HS-5 (cell line): ENCODE measurements around the gene MAST4.

Experiments
- DNase-seq: peaks from one replicate; pipeline ENCODE4 v3.0.0-alpha.2; 2012; ENCODE audit warnings: low read depth

MAST4 gene

GRCh38 chr5:67192719-67193438 lies 596.7 kb downstream of the MAST4 start:
- no peak for DNase-seq

DNA sequence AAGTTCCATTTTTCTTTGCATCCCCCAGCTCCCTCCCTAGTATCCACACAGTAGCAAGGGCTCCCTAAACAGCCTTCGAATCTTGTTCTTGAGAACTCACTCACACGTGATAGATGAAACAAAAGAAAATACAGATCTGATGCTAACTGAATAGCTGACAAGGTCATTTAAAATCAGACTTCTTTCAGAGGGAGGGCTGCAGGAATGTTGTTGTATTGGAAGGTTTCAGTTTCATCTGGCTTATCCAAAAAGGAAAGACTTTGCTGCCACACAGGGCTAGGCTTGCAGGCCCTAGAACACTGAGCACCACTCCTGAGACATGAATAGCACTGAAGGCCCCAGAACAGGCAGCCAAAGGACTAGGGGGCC lies 597.2 kb downstream of the MAST4 start:
- no peak for DNase-seq

DNA sequence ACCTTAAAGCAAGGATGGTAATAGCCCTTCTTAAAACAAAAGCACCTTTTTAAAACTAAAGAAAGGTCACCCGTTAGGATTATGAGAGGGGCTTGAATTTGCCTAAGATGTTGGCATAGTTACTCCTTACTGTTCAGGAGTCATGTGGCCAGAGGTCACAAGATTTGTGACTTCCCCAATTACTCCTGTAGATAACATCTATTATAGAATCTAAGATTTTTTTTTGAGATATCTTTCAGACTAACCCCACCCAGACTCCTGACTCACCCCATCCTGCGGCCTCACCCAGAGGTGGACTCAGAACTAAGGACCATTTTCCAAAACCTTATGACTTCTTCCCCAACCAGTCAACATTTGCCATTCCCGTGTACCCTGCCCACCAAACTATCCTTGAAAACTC lies 598.0 kb downstream of the MAST4 start:
- no peak for DNase-seq

DNA sequence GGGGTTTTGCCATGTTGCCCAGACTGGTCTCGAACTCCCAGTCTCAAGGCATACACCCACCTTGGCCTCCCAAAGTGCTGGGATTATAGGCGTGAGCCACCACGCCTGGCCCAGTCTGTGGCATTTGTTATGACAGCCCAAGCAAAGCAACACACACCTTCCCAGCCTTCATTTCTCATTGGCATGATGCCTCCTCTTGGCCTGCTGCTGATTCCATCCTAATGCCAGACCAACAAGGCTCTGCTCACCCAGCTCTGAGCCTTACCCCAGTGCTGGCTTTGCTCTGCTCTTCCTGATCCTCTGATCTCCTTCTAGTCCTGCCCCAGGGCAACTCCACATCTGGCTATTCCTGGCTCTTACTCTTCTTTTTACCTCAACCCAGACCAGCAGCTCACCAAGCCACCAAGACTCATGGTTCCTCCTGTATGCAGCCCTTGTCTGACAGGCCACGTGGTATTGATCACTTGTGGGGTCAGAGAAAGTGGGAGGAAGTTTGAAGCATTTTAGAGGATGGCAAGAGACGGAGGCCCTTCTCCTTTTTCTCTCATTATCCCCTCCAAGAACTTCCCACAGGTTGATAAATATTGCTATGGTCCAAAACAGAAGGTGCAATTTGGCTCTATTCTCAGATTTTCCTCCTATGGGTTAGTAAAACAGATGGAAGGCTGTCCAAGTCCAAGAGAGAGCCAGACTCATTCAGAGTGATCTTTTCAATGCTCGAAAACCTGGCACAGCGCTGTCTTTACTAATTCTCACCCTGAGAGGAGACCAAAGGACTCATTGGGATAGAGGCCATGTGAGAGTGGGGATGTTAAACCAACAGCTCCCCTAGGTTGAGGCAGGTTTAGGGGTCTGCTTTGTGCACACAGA lies 599.4 kb downstream of the MAST4 start:
- DNase-seq = no peak

DNA sequence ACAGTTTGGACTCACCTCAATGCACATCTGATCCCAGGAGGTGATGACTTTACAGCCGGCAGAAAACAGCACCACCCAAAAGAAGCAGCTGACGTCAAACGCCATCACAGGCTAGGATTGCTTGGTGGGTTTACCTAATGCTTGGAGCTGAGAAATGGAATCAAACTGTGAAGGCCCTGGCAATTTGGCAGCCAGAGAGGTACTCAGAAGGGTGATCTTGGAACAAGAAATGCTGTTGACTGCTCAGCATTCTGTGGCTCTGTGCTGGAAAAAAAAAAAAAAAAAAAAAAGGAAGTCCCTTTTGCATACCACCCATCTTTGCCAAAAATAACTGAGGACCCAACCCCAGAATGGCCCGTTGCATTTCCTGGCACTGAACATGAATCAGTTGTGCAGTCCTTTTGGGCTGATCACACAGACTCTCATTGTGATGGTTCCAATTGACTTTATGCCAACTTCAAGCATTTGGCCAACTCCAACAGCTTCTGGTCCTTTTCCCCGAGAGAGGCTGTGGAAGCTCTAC lies 600.4 kb downstream of the MAST4 start, which contains the start of gene CD180:
Gene CD180, minus strand, starts transcription at position 263 of the 523 bp plus-strand sequence. Its CDS starts 158 bp downstream, at position 105.
- no peak for DNase-seq

- no peak for DNase-seq
Measured at GRCh38 chr5:67197536-67197935, 601.3 kb downstream of the MAST4 start.

- no peak for DNase-seq
Measured at GRCh38 chr5:67198917-67199316, 602.7 kb downstream of the MAST4 start.

GRCh38 chr5:67199859-67200258 lies 603.7 kb downstream of the MAST4 start:
- DNase-seq = no peak

DNA sequence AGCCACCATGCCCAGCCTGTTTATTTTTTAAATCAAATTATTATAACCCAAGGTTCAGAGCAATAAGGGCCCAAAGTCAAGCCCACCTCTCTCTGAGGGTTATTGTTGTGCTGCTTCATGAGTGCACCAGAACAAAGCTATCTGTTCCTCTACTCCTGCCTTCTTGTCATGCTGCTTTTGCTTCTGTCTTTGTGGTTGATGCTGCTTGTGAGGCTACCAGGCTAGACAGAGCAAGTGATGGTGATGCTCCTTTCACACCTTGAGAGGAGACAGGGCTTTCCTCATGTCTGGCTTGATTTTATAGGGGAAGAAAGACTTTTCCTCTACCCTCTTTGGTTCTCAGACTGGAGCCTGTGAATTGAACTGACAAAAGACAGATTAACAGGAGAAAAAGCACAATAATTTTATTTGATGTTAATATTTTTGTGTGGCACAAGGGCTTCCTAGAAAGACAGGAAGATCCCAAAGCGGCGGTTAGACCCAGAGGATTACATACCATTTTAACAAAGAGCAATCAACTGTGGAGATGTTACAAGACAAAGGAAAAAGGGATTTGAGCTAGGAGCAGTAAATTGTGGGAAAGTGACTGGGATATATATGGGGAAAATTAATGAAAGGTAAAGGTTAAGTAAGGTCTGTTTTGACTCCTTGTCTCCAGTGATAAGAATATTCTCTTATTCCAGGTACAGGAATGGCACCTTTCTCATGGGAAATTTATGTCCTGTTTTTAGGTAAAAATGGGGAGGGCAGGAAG lies 604.8 kb downstream of the MAST4 start:
- DNase-seq = no peak

GRCh38 chr5:67201897-67202549 lies 605.8 kb downstream of the MAST4 start:
- DNase-seq = no peak

DNA sequence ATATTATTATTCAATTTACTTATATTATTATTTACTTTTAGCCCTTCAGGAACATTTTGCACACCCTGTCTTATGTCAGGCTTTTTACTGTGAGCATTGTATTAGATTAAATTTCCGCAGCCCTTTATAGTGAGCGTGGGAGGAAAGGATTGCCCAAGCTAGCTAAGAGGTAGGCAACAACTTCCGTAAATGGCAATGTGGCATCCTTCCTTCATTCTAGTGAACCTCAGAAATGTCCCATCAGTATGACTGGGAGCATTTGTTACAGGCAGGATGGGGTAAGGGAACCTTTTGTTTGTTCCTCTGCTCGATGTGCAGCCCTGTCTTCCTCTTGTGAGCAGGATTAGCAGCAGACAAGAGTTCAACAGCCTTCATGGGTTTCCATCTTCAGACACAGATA lies 606.6 kb downstream of the MAST4 start:
- no peak for DNase-seq

- no peak for DNase-seq
Measured at GRCh38 chr5:67203701-67204074, 607.5 kb downstream of the MAST4 start.

- no peak for DNase-seq
Measured at GRCh38 chr5:67204821-67205220, 608.6 kb downstream of the MAST4 start.

GRCh38 chr5:67205981-67206380 lies 609.8 kb downstream of the MAST4 start:
- no peak for DNase-seq

DNA sequence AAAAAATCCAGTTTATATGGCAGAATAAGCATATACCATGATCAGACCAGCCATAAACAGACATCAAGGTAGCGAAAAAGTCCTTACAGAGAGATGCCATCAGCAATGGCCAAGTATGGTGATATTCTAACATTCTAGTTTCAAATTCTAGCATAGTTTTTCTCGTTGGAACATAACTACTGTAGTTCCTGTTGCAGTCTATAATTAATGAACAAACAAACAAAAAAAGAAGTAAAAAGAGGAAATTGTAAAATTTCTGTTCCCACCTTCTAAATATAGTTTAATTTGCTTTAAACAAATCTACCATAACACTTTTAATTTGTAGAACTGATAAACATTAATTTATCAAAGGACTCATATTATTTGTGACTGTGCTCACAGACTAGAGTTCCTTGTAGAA lies 610.3 kb downstream of the MAST4 start:
- DNase-seq = no peak

DNA sequence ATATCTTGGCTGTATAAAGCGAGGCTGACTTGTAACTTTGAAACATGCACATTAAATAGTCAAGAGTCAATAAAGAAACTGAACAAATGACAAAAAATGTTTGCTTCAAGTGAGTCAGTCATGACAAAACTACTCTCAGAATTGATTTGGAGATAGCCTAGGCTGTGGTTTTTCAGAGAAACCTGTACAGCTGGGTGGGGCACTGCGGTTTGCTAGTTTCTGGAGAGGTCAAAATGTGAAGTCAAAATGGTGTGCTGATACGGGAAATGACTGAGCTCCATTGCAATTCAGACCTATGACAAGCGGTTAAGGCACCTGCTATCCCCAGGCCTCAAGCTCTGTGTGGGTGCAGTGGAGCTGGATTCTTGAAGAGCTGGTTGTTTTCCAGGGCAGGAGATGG lies 610.7 kb downstream of the MAST4 start:
- DNase-seq = peak; percentile 77

GRCh38 chr5:67208403-67208802 lies 612.2 kb downstream of the MAST4 start:
- no peak for DNase-seq

GRCh38 chr5:67209141-67209771 lies 613.1 kb downstream of the MAST4 start:
- peak; percentile 60 for DNase-seq

- peak; percentile 60 for DNase-seq
Measured at GRCh38 chr5:67211926-67212325, 615.7 kb downstream of the MAST4 start.

GRCh38 chr5:67214036-67214435 lies 617.8 kb downstream of the MAST4 start:
- no peak for DNase-seq

GRCh38 chr5:67214707-67215447 lies 618.7 kb downstream of the MAST4 start:
- no peak for DNase-seq
